ENCODE measurements around the gene ATOH8.

ATOH8 gene

GRCh38 chr2:85741211-85741832 is 12.5 kb upstream of the ATOH8 start:
- TF ChIP-seq, protein P1, sequence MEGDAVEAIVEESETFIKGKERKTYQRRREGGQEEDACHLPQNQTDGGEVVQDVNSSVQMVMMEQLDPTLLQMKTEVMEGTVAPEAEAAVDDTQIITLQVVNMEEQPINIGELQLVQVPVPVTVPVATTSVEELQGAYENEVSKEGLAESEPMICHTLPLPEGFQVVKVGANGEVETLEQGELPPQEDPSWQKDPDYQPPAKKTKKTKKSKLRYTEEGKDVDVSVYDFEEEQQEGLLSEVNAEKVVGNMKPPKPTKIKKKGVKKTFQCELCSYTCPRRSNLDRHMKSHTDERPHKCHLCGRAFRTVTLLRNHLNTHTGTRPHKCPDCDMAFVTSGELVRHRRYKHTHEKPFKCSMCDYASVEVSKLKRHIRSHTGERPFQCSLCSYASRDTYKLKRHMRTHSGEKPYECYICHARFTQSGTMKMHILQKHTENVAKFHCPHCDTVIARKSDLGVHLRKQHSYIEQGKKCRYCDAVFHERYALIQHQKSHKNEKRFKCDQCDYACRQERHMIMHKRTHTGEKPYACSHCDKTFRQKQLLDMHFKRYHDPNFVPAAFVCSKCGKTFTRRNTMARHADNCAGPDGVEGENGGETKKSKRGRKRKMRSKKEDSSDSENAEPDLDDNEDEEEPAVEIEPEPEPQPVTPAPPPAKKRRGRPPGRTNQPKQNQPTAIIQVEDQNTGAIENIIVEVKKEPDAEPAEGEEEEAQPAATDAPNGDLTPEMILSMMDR (conservative IDR thresholded peaks at IDR 0.05): no peak
- H3K27ac ChIP-seq: peak overlapping the region; percentile 95

DNA sequence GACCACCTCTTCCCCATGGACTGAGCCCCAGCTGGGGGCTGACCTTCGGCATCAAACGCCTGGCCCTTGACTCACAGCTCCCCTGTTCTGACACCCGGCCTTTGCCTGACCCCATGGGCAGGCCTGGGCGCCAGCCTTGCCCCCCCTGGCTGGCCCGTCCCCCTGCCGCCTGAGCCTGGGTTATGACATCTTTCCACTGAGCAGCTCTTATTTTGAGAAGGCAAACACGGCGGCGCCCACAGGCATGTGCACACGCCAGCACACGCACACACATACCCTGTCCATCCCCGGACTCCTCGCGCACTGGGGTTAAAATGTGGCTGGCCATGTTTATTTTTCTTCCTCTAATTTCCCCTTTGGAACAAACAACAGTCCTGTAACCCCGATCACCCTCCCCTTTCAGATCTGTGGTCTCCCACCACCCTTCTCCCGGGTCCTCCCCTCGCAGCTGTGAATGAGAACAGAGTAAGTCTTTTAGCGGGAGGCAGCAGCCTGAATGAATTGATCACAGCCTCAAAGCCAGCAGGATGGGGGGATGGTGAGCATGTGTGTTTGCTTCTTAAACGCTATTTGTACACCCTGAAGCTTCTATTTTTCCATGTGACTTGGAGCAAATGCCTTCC is 11.8 kb upstream of the ATOH8 start:
- TF ChIP-seq, protein P1 (conservative IDR thresholded peaks at IDR 0.05): no peak
- peak overlapping the region; percentile 95 for H3K27ac ChIP-seq

GRCh38 chr2:85743304-85743978 is 10.3 kb upstream of the ATOH8 start:
- TF ChIP-seq, protein P1 (conservative IDR thresholded peaks at IDR 0.05): no peak
- H3K27ac ChIP-seq: peak overlapping the region; percentile 95

GRCh38 chr2:85744055-85744454 is 9.7 kb upstream of the ATOH8 start:
- TF ChIP-seq, protein P1 (conservative IDR thresholded peaks at IDR 0.05): no peak
- no peak overlapping the region for H3K27ac ChIP-seq

DNA sequence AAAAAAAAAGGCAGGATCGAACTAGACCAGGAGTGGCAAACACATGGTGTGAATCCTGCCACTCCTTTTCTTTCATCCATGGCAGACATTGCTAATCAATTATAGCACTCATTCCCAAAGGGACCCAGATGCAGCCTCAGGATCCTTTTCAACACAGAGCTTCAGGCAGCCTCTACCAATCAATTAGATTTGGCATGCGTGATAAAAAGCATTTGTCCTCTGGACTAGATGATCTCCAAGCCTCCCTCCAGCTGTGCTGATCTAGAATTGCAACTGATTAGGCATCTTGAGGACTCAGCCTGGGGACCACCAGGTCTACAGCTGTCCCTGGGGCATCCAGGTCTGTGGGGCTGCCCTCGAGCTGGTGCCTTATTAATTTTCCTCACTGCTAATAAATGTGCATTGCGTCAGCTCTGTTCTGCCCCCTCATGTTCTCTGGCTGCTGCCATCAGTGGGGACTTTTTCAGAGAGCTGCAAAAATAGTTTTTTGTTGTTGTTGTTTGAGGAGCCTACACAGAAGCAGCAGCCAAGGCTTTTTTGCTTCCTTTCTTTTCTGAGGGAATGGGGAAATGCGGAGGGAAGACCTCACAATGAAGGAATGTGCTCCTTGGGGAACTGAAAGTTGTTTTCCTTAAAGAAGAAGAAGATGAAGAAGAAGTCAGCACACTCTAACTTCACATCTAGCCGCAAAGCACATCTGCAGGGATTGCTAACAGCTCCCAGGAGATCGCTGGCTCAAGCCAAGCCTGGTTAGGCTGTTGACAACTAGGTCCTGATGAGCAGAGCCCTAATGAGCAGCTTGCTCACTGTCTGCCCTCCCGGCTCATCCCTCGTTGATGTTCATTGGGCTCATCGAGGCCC is 8.8 kb upstream of the ATOH8 start:
- no peak overlapping the region for H3K27ac ChIP-seq
- TF ChIP-seq, protein P1 (conservative IDR thresholded peaks at IDR 0.05): no peak

DNA sequence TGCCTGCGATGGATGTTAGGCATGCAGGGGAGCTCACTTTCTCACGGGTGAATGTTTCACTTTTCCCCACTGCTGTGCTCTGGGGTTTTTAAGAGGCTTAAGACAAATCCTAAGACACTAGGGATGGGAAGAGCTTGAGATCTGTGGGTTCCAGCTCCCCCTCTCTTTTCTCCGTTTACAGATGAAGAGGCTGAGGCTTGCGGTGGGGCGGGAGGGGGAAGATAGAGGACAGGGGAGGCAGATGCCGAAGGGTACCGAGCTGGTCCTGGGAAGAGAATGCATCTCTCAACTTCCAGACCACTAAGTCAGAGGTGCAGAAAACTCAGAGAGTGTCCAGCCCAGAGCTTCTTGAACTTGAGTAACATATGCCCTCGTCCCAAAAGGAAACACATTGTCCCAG is 8.2 kb upstream of the ATOH8 start:
- H3K27ac ChIP-seq: no peak overlapping the region
- TF ChIP-seq, protein P1 (conservative IDR thresholded peaks at IDR 0.05): no peak

All from VCaP (cell line).